Stimulated activated CD4-positive, alpha-beta T cell treated with anti-CD3 and anti-CD28 coated beads, Interleukin-4, amount 100 ng/mL, for 4 hours (primary cell): ENCODE results near the gene DBNDD1.

Source experiments
- DNase-seq, 2 experiments: peaks; one replicate each; pipeline ENCODE4 v3.0.0-alpha.2; 2020

The DBNDD1 gene

GRCh38 chr16:89958068-89958467, 61.2 kb downstream of the DBNDD1 start:
- no peak for DNase-seq

GRCh38 chr16:89957216-89957785, 62.0 kb downstream of the DBNDD1 start:
- DNase-seq = no peak

GRCh38 chr16:89956505-89957215, 62.6 kb downstream of the DBNDD1 start:
- no peak for DNase-seq

GRCh38 chr16:89955001-89955685, 64.1 kb downstream of the DBNDD1 start:
- DNase-seq = no peak
